Upper lobe of right lung (tissue), 1 donor: ENCODE data around the gene ABHD11. TPM values are rescaled to one million over a fixed set of nuclear protein-coding genes. Genes with fewer than 3 reads are reported as not detected.

Experiments
- ATAC-seq: fragments of 200-7000 bp; cut with Tn5 transposase; one replicate; pipeline ENCODE4 v1.9.1; 2020; ENCODE audit warnings: mild to moderate bottlenecking, moderate library complexity
- DNase-seq: peaks from one replicate; pipeline ENCODE4 v3.0.0-alpha.2; 2020
- H3K27ac ChIP-seq: fragments of 200-600 bp; one replicate; pipeline ENCODE4 v1.8.0; 2022
- H3K27me3 ChIP-seq: fragments of 200-600 bp; one replicate; pipeline ENCODE4 v1.8.0; 2022; ENCODE audit warnings: mild to moderate bottlenecking
- H3K36me3 ChIP-seq: fragments of 200-600 bp; one replicate; pipeline ENCODE4 v1.8.0; 2022
- H3K4me1 ChIP-seq: fragments of 200-600 bp; one replicate; pipeline ENCODE4 v1.8.0; 2022
- H3K4me3 ChIP-seq: fragments of 200-600 bp; one replicate; pipeline ENCODE4 v1.8.0; 2022; ENCODE audit warnings: mild to moderate bottlenecking
- H3K9me3 ChIP-seq: fragments of 200-600 bp; one replicate; pipeline ENCODE4 v1.8.0; 2022
- CTCF ChIP-seq: fragments of 200-600 bp; IDR thresholded peaks from one replicate; pipeline ENCODE4 v1.8.0; 2022; ENCODE audit warnings: antibody characterized with exemption
- intact Hi-C: fragments of 100-400 bp; cut with DNase I; formaldehyde crosslinking; loops from one replicate; pipeline ENCODE4 v1.11.0; 2022
- total RNA-seq: library from RNA; stranded (reverse); fragmentation: NEBNext Ultra II Directional; extraction: Animal tissue kit (Norgen Biotek cat#: 25700); gene quantifications from one replicate; pipeline ENCODE4 v1.2.1, GENCODE V29; 2021
- donor health status: DM: no; HTN: yes; CAD: no; lungs with severe emphysema.

The ABHD11 gene
- total RNA-seq, 1 donor from 2014 or later, result 19.7 TPM

GRCh38 chr7:73740771-73741170 is 2.2 kb upstream of the ABHD11 start:
- Histone ChIP-seq H3K36me3 (peaks cover 10% of the 10 kb centered on the region), H3K9me3 (no peaks in the 10 kb centered on the region), H3K27me3 (no peaks in the 10 kb centered on the region), H3K27ac (peak overlapping the region; percentile 30), H3K4me3 (no peak overlapping the region), H3K4me1 (peaks cover 5% of the 10 kb centered on the region)
- intact Hi-C loops, result no loop called here
- TF ChIP-seq CTCF, result no peak
- ATAC-seq, result no peak
- no peak for DNase-seq

- no peaks in the 10 kb centered on the region for H3K27me3 ChIP-seq
- ATAC-seq (no peak), DNase-seq (no peak)
- H3K4me1 ChIP-seq, result peaks cover 5% of the 10 kb centered on the region
- H3K9me3 ChIP-seq, result no peaks in the 10 kb centered on the region
- peak overlapping the region; percentile 30 for H3K27ac ChIP-seq
- no peak for TF ChIP-seq CTCF
- intact Hi-C loops, result no loop called here
- H3K36me3 ChIP-seq, result peaks cover 12% of the 10 kb centered on the region
- H3K4me3 ChIP-seq, result no peak overlapping the region
Observed at GRCh38 chr7:73740212-73740611, 1.6 kb upstream of the ABHD11 start.

- DNase-seq, result peak; percentile 70
- intact Hi-C loops, result no loop called here
Observed at GRCh38 chr7:73739387-73739767, 775 bp upstream of the ABHD11 start.

GRCh38 chr7:73738220-73738611 is 386 bp downstream of the ABHD11 start:
- H3K27me3 ChIP-seq, result no peaks in the 10 kb centered on the region
- TF ChIP-seq CTCF, result no peak
- H3K27ac ChIP-seq, result peak overlapping the region; percentile 87
- peaks cover 12% of the 10 kb centered on the region for H3K36me3 ChIP-seq
- H3K4me3 ChIP-seq, result peak overlapping the region; percentile 97
- peaks cover 5% of the 10 kb centered on the region for H3K4me1 ChIP-seq
- DNase-seq, result peak; percentile 85
- no peaks in the 10 kb centered on the region for H3K9me3 ChIP-seq
- intact Hi-C loops, result no loop called here
- ATAC-seq, result peak; percentile 17

More at GRCh38 chr7:73739387-73739767, 775 bp upstream of the ABHD11 start:
- Histone ChIP-seq H3K27me3 (no peaks in the 10 kb centered on the region), H3K36me3 (peaks cover 12% of the 10 kb centered on the region), H3K27ac (peak overlapping the region; percentile 95), H3K4me3 (peak overlapping the region; percentile 97), H3K4me1 (peaks cover 5% of the 10 kb centered on the region), H3K9me3 (no peaks in the 10 kb centered on the region)
- TF ChIP-seq CTCF, result no peak
- ATAC-seq, result no peak

- intact Hi-C loops, result no loop called here
- TF ChIP-seq CTCF, result no peak
- no peak for DNase-seq
- Histone ChIP-seq H3K36me3 (peaks cover 12% of the 10 kb centered on the region), H3K27me3 (no peaks in the 10 kb centered on the region), H3K27ac (peak overlapping the region; percentile 87), H3K4me1 (peaks cover 5% of the 10 kb centered on the region), H3K4me3 (peak overlapping the region; percentile 97), H3K9me3 (no peaks in the 10 kb centered on the region)
- ATAC-seq, result no peak
Observed at GRCh38 chr7:73737491-73738219, 947 bp downstream of the ABHD11 start.
